GM19467 (cell line): ENCODE measurements around the gene ELN.

Experiments used
- ATAC-seq: cut with Tn5 transposase; IDR thresholded peaks from one replicate; pipeline ENCODE4 v1.9.1; 2021; ENCODE audit warnings: mild to moderate bottlenecking, moderate library complexity; ENCODE audit not compliant: unreplicated experiment

Gene ELN

DNA sequence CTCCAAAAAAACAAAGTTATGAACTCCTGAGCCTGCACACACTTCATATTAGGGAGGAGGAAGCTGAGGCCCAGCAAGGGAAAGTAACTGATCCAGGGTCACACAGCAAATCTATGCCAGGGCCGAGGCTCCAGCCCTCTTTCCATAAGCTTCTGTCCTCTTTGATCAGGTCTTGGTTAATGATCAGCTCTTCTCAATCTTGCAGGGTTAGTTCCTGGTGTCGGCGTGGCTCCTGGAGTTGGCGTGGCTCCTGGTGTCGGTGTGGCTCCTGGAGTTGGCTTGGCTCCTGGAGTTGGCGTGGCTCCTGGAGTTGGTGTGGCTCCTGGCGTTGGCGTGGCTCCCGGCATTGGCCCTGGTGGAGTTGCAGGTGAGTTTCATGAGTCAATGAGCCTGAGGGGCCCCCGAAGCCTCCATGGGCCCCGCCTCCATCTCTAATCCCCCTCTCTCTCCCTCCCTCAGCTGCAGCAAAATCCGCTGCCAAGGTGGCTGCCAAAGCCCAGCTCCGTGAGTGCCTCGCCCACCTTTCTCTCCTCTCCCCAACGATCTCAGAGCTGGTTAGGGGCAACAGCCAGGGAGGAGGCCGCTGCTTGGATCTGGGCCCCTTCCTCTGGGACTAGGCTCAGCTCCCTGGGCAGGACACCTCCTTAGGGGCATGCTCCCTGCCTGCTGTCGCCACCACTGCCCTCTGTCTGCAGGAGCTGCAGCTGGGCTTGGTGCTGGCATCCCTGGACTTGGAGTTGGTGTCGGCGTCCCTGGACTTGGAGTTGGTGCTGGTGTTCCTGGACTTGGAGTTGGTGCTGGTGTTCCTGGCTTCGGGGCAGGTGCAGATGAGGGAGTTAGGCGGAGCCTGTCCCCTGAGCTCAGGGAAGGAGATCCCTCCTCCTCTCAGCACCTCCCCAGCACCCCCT, 32.0 kb downstream of the ELN start:
- no peak for ATAC-seq

- ATAC-seq = no peak
These were observed 34.0 kb downstream of the ELN start for GRCh38 chr7:74061840-74062539.

GRCh38 chr7:74063223-74063641, 35.3 kb downstream of the ELN start:
- no peak for ATAC-seq

- ATAC-seq = no peak
These were observed 35.7 kb downstream of the ELN start for GRCh38 chr7:74063646-74064045.

DNA sequence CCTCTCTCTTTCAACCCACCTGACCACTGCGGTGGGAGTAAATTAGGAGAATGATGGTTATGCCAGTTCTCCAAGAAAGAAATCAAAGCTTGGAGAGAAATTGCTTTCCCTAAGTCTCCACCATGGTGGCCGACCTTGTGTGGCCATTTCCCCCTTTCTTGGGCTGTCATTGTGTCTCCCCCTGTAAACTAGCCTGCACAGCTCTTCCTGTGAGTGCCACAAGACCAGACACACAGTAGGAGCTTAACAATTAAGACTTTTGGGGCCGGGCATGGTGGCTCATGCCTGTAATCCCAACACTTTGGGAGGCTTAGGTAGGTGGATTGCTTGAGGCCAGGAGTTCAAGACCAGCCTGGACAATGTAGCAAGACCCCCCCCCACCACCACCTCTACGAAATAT, 36.7 kb downstream of the ELN start:
- no peak for ATAC-seq

GRCh38 chr7:74066626-74067025, 38.7 kb downstream of the ELN start:
- no peak for ATAC-seq

DNA sequence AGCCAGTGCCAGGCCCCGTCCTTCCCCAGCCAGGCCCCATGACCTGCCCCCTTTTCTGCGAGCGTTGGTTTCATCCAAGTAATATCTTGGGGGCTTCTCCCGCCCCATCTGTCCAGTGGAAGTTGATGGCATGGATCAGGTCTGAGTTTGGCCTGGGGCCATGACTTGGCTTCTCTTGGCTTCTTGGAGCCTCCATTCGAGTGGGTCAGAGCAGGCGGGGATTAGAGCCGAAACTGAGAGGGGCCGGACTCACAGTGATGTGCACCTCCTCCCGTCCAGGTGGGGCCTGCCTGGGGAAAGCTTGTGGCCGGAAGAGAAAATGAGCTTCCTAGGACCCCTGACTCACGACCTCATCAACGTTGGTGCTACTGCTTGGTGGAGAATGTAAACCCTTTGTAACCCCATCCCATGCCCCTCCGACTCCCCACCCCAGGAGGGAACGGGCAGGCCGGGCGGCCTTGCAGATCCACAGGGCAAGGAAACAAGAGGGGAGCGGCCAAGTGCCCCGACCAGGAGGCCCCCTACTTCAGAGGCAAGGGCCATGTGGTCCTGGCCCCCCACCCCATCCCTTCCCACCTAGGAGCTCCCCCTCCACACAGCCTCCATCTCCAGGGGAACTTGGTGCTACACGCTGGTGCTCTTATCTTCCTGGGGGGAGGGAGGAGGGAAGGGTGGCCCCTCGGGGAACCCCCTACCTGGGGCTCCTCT, 40.6 kb downstream of the ELN start:
- no peak for ATAC-seq

GRCh38 chr7:74069086-74069541, 41.1 kb downstream of the ELN start:
- ATAC-seq = no peak

DNA sequence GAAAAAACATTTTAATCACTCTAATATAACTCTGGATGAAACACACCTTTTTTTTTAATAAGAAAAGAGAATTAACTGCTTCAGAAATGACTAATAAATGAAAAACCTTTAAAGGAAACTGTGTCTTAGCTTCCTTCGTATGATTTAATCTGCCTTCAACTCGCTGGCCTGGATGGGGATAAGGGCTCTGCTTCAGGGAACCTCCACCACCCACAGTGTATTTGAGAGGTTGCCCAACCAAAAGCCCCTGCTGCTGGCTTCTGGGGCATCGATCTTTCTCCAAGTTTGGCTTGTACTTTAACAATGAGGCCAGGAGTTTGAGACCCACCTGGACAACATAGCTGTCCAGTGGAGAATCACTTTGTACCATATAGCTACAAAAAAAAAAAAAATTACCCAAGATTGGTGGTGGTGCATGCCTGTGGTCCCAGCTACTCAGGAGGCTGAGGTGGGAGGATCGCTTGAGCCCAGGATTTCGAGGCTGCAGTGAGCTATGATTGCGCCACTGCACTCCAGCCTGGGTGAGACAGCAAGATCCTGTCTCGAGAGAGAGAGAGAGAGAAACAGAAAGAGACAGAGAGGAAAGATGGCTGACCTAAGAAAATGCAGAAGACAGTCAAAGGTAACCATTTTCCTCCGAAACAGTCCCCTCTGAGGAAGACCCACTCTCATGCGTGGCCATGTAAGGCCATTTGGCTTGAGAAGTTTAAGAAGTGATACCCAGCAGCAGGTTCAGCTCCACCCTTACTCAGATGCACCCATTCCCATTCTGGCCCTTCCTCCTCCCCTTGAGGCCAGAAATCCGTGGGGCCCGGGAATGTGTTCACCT, 42.0 kb downstream of the ELN start:
- no peak for ATAC-seq

- ATAC-seq = no peak
These were observed 42.6 kb downstream of the ELN start for GRCh38 chr7:74070619-74070921.

DNA sequence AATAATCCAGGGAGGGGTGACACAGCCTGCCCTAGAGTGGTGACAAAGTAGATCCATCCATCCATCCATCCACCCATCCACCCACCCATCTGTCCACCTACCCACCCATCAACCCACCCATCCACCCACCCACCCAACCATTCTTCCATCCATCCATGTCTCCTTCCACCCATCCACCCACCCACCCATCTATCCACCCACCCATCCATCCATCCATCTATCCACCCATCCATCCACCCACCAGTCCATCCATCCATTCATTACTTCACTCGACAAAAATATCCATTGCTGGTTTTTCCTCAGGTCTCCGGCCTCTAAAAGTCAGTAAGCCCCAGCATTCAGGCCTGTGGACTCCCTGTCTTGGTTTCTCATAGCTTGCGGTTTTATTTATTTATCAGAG, 43.1 kb downstream of the ELN start:
- no peak for ATAC-seq

DNA sequence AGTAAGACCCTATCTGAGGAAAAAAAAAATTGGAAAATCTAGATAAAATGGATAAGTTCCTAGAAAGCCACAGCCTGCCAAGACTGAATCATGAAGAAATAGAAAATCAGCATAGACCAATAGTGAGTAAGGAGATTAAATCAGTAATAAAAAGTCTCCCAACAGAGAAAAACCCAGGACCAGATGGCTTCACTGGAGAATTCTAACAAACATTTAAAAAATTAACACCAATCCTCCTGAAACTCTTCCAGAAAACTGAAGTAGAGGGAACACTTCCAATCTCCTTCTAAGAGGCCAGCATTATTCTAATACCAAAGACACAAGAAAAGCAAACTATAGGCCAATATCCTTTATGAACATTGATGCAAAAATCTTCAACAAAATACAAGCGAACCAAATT, 46.8 kb downstream of the ELN start:
- no peak for ATAC-seq

DNA sequence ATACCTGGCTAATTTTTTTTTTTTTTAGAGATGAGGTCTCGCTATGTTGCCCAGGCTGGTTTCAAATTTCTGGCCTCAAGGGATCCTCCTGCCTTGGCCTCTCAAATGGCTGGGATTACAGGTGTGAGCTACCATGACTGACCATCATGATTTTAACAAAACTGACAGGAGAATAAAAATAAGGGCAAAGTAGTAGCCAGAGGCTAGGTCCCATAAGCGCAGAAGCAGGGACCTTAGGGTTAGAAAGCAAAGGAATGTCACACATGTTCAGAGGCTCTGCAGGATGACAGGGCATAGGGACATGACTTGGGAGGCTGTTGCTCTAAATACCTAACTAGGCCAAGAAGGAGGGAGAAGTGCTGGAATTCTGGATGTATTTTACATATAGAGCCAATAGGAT, 50.5 kb downstream of the ELN start:
- no peak for ATAC-seq

- ATAC-seq = no peak
These were observed 54.8 kb downstream of the ELN start for GRCh38 chr7:74082770-74083116.

GRCh38 chr7:74083117-74083876, 55.3 kb downstream of the ELN start, which contains the start of gene LIMK1:
TSS of gene LIMK1 (plus strand) at chr7:74083804. CDS start at chr7:74083991, 187 bp downstream.
- peak; percentile 58 for ATAC-seq

DNA sequence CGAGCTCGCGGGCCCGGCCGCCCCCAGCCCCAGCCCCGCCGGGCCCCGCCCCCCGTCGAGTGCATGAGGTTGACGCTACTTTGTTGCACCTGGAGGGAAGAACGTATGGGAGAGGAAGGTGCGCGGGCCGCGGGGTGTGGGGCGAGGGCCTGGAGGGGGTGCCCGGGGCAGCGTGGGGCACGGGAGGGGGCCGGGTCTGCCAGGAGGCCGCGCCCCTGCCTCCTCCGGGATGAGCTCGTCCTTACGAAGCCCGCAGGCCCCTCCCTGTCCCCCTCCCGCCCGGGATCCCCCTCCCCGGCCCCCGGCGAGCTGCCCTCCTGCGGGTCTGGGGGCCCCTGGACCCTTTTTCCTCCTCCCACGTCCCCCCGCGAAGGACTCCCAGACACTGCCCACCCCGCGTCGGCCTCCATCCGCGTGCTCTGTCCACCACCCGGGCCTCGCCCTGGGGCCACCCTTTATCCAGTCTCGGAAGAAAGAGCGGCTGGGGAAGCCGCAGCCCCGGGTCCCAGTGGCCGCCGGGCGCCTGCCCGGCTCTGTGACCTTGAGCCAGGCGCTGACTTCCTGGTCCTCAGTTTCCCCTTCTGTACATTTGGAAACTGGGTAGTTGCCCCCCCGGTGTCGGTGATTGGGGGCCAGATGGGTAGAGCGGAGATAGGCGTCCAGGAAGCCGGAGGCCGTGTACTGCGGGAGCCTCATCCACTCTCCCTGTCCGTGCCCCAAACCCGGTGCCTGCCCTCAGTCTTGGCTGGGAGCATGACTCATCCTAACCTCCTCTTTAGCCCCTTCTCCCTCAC, 56.2 kb downstream of the ELN start:
- ATAC-seq = peak; percentile 38

GRCh38 chr7:74084722-74085578, 57.0 kb downstream of the ELN start:
- no peak for ATAC-seq

DNA sequence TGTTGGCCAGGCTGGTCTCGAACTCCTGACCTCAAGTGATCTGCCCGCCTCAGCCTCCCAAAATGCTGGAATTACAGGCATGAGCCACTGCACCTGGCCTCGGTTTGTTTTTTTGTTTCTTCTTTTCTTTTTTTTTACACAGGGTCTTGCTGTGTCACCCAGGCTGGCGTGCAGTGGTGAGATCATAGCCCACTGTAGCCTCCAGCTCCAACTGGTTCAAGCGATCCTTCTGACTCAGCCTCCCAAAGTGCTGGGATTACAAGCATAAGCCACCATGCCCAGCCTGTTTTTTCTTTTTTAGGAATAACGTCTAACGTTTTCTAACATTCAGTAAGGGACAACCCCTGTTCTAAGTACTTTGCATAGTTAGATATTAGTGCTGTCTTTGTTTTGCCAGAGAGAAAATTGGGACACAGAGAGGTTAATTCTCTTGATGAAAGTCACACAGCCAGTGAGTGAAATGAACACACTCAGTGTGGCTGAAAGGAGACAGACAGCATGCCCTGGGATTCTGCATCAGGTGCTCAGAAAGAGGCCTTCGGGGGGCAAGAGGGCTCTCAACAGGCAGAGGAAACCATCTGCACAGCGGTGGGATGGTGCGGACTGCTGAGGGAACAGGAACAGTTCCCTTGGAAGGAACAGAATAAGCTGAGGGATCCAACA, 59.9 kb downstream of the ELN start:
- ATAC-seq = no peak
